Stimulated activated naive CD4-positive, alpha-beta T cell (primary cell): ENCODE results near the gene SH3RF3.

Experiments
- DNase-seq, 6 experiments: peaks; one replicate each; lab custom pipeline; 2025; lab: John Stamatoyannopoulos, UW

SH3RF3 gene

GRCh38 chr2:109376115-109376514, 247.1 kb downstream of the SH3RF3 start:
- DNase-seq = no peak

DNA sequence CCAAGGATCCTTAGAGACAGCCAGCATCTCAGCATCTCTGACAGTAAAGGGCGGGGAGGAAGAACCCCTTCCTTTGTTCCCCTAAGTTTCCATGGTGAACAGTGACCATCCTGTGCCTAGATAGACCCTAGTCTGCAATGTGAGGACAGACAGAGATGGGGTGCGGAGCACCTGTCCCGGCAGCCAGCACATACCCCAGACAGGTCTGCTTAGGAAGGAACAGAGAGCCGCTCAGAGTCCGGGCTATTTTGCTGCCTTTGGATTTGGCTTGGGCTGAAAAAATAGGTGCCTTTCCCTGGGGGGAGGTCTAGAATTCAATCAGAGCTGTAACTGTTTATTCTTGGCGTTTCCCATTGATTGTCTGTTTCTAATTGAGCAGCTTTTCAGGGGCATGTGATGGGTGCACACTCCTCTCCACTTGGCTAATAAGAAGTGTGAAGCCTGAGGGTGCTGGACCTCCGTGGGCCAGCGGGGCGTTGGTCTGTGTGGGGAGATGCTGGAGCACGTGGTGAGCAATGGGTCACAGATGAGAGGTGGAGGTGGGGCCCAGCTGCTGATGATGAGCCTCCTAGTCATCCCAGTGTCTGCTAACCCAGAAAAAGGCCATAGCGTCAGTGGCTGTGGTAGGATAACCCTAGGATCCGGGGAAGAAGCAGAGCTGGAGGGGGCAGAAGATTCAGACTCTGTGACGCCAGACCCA, 247.9 kb downstream of the SH3RF3 start:
- DNase-seq = no peak

DNA sequence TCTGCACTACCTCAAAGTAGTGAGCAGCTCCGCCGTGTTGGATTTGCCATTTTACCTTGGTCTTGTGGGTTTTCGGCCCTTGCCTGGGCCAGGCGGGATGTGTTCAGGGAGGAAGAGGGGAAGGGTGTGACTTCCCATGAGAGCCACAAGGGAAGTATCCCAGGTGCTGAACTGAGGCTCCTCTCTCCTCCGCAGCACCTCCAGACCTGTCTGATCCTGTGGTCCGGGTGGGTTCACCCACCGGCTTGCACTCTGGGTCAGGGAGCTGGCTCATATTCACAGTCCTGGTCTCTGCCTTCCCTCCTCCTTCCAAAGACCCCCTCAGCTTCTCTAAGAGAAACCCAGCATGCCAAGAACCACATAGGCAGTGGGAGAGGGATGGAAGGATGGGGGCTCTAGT, 249.0 kb downstream of the SH3RF3 start:
- DNase-seq = no peak

DNA sequence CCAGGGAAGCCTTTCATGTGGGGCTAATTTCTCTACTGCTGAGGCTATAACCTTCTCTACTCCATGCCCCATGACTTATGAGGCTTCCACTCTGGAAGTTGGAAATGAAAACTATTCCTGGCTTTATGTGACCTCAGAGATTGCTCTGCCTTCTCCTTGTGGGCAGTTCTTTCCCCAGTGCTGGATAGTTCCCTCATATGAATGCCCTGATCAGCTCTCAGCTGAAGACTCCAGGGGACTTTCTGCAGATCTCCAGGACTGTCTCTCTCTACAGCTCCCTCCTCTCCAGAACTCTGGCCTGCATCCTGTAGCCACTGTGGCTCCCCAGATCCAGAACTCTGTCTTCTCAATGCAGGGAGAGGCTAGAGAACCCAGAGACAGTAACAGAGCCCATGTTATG, 249.7 kb downstream of the SH3RF3 start:
- no peak for DNase-seq

DNA sequence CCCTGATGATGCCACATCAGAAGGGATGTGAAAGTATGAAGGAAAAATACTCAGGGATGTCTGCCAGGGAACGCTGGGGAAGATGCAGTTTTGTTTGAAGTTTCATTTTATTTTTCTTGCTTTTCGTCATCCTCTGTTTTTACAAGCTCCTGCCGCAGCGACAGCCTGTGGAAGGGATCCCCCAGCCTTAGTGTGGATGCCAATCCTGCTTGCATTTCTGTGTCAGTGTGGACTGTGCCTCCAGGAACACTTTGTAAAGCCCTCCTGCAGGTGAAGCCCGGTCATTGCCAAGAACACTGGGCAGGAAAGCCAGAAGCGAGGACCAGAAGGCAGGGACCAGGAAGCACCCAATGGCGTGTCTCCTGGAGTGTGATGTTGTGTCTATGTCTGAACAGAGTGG, 250.5 kb downstream of the SH3RF3 start:
- DNase-seq = no peak

GRCh38 chr2:109380502-109381326, 251.7 kb downstream of the SH3RF3 start:
- DNase-seq = no peak

DNA sequence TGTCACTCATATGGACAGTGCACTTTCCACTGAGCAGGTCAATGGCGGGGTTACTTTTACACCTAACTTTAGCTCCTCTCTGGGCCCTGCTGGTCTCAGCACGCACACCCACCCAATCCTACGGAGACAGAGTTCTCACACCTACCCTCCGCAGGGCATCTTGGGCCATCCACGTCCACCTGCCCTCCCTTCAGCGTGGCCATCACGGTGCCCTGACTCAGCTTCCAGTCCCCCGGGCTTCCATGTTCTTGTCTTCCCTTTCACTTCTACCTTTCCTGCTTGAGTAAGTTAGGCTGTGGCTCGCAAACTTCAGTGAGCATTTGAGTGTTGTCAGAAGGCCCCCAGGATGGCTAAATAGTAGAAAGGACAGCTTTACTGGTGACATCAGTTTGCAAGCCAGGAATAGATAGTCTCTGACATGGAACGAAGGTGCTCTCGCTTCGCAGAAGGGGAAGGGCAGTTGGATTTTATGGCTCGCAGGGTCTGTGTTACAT, 252.4 kb downstream of the SH3RF3 start:
- DNase-seq = no peak

- DNase-seq = no peak
Measured at GRCh38 chr2:109382226-109382895, 253.4 kb downstream of the SH3RF3 start.

- DNase-seq = no peak
Measured at GRCh38 chr2:109382951-109383350, 253.9 kb downstream of the SH3RF3 start.

DNA sequence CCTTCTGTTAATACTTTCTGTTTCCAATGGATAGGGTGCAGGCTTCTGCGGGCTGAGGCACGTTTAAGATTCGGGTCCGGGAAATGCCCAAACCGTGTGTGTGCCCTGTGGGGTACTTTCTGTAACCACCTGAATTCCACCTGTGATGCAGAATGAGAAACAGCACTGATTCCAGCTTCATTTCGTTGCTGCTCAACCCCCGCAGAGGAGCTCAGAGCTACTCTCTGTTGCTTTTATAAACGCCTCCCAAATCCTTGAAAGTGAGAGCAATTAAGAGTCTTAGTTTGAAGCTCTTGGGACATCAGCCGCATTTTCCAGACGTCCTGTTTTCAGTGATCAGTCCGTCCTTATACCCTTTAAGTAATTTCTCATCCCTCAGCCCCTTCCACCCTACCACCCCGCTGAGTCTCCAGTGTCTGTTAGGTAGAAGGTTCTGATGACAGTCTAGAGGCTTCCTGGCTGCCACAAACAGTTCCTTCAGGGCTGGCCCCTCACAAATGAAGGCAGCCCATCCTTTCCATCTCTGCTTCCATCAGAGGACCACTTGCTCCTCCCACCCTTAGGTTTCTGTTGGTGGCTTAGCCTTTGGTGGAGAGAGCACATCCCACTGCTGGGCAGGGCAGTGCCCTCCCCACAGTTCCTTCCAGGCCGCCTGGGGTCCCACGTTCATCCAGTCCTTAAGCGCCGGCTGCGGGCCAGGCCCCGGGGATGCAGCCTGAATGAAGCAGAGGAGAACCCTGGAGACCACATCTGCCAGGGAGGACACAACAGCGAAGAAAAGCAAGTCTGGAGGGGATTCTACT, 254.7 kb downstream of the SH3RF3 start:
- no peak for DNase-seq

DNA sequence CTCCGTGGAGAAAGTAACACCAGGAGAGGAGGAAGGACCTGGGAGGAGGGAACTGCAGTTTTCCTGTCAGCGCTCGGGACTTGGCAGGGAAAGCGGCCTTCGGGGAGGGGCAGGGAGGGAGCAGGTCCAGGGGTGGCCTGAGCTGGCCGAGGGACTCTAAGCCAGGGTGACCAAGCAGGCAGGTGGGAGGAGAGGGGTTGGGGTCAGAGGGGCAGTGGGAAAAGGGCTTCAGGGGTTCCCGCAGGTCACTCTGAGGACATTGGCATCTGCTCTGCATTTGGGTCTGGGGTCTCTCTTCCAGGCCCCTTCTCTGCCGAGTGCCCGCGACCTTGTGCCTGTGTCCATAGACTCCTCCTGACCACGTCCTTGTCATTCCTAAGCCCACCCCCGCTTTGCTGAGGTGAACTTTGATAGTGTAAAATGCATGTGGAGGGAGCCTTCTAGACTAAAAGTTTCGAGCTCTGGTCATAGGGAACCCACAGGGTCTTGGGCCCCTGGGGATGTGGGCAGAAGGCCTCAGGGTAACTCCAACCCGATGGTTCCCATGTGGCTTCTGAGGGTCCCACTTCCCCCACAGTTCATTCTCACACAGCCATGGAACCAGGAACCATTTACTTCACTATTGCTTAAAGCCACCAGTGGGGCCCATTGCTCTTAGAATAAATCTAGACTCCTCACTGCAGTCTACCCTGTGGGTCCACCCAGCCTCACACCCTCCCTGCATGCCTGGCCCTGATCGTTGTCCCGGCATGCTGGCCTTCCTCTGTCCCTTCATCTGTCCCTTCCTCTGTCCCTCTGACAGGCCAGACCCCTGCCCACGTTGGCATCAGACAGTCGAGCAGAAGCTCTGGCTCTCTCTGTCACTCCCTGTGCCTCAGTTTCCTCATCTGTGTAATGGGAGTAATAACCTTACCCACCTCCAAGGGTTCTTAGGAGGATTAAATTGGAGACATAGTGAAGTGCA, 255.6 kb downstream of the SH3RF3 start:
- no peak for DNase-seq

DNA sequence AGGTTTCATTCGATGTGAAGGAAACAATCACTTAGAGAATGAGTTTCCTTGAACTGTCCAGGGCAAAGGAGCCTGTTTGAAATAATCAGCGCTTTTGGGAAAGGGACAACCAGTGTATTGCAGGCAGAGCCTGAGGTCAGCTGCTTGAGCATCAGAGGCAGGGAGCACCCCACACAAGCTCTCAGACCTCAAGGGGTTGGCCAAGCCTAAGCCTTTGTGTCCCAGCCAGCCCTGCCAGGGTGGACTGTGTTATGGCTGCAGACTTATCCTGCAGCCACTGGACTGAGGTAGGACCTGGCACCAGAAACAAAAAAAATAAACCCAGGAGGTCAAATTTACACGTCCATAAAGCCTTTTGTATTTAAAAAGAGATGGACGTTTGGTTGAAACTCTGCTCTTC, 256.5 kb downstream of the SH3RF3 start:
- DNase-seq = no peak

DNA sequence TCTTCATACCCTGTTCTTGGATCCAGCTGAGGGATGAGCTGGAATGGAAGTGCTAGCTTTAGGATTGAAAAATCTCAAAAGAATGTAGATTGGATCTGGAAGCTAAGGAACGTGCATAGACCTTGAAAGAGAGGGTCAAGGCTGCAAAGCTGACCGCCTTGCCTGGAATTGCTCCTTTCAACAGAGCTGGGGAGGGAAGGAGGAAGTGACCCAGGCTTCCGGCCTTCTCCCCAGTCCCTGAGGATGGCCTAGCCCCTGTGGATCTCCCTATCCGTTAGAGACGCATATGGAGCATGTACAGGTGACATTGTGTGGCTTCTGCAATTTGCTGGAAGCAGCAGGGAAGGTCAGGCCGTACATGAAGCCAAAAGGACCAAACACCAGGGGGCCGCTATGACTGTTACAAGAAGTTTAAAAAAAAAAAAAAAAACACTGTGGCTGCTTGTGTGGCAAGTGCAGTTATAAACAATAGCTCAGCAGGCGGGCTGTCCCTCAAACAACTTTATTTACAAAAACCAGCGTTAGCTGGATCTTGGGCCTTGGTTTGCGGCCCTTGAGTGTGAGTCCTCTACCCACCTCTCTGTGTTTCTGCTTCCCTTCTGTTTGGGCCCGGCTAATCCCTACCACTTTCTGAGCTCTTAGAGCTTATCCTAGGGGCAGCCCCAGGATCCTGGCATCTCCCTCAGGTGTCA, 257.1 kb downstream of the SH3RF3 start:
- no peak for DNase-seq

GRCh38 chr2:109387221-109387735, 258.3 kb downstream of the SH3RF3 start:
- DNase-seq = no peak

GRCh38 chr2:109387778-109388469, 258.9 kb downstream of the SH3RF3 start:
- DNase-seq = no peak

GRCh38 chr2:109391243-109391642, 262.2 kb downstream of the SH3RF3 start:
- DNase-seq = no peak

- DNase-seq = no peak
Measured at GRCh38 chr2:109392140-109392539, 263.1 kb downstream of the SH3RF3 start.

- no peak for DNase-seq
Measured at GRCh38 chr2:109392816-109393661, 264.0 kb downstream of the SH3RF3 start.

DNA sequence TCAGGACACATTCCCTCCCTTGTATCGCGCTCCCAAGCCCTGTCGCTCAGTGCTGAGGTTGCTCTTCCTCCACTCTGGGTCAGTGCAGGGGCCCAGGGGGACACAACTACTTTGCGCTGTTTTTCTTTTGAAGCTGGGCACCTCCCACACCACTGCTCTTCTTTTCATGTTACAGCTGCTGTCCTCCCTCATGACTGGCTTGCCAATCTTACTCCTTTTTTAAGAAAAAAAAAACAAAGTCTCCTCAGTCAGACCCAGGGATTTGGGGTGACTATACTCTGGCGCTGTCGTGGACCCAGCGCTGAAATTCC, 264.6 kb downstream of the SH3RF3 start:
- no peak for DNase-seq
